Globus pallidus (tissue), 1 donor: ENCODE measurements around the gene BAG1.

ENCODE experiments used
- DNase-seq: peaks from one replicate; pipeline ENCODE4 v3.0.0-alpha.2; 2015; ENCODE audit warnings: low spot score

Gene BAG1

DNA sequence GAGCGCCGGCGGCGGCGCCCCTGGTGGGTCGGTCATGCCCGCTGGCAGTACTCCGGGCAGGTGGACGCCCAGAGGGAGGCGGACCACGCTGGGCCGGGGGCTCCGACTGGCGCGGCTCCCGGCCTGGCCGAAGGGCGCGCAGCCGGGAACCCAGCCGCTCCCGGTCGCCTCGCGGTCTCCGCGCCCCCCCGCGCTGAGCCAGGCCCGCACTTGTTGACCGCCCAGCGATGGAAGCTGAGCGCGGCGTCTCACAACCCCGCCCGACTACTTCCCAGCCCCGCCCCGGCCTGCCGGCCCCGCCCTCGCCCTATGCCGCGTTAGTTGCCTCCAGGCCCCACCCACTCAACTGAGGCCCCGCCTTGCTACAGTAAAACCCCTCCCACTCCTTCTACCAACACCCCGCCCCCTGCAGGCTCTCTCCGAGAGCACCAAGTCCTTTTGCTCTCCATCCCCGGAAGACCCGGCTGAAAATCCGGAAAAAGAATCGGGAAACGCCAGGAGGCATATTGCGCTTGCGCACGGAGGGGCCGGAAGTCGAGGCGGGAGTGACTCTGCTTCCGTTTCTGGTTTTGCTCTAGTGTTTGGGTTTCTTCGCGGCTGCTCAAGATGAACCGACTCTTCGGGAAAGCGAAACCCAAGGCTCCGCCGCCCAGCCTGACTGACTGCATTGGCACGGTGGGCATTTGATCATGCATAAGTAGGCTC, at the start of gene BAG1, which contains the start of gene CHMP5:
BAG1 (minus strand) TSS at position 236 of the 705 bp plus-strand sequence.
CHMP5 (plus strand) TSS at position 577 of the 705 bp plus-strand sequence; CDS start at position 607, 30 bp downstream.
- DNase-seq: peak; percentile 100

DNA sequence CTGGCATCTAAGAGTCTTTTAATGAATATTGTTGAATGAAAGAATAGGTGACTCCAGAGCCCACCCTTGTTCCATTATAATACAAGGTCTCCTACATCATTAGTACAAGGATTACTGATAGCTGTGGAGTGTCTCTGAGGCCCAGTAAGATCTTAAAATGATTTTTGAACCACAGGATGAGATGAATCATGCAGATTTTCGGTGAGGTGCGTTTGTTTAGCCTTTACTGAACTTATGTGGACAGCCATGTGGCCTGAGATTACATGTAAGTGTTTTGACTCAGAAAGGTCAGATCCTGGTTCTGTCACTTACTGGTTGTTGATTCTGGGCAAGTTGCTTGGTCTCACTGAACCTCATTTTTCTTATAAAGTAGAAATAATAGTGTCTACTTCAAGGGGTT, 47.4 kb upstream of the BAG1 start:
- DNase-seq: no peak

DNA sequence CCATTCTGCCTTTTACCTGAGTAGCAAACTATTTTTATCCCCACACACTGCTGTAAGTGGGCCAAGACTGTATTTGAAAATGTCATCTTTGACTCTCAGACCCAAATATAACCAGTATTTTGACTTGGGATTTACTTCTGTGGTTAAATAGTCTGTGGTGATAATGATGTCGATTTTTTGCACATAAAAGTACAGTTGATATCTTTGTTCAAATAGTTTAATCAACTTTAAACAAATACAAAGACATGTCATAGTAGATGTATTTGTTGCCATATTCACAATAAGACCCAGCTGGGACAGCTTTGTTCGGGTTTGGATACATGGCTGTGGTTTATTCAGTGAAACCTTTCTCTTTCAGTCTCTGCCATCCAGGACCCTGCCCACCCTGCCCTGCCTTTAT, 46.2 kb upstream of the BAG1 start:
- DNase-seq: no peak

GRCh38 chr9:33309903-33310302, 45.4 kb upstream of the BAG1 start:
- no peak for DNase-seq

DNA sequence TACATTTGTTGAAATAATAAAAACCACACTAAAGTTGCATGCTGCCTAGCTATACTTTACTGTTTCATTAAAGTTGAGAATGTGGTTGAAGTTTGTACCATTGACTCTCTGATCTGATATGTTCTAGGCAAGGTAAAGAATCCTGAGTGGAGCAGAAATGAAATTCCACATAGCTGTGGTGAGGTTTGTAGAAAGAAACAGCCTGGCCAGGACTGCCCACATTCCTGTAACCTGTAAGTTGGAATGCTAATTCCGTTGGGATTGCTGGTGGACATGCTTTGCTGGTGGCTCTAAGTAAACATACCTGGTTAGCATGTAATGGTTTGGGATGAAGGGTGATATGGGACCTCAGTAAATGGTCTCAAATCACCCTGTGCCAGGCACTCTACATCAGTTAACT, 42.6 kb upstream of the BAG1 start:
- no peak for DNase-seq

DNA sequence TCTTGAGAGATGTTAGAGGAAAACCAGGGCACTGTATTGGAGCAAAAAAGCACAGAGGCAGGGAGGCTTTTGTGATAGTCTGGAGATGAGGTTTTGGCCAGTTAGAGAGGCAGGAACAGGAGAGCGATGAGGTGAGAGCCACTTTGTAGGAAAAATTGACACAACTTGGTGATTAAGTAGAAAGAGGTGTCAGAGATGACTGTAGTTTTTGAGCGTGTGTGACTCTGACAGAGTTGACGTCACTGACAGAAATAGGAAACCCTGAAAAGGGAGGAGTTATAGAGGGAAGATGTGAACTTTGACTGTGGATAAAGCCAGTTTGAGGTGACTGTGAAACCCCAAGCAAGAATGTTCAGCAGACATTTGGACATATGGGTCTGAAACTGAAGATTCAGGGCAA, 41.5 kb upstream of the BAG1 start:
- no peak for DNase-seq

DNA sequence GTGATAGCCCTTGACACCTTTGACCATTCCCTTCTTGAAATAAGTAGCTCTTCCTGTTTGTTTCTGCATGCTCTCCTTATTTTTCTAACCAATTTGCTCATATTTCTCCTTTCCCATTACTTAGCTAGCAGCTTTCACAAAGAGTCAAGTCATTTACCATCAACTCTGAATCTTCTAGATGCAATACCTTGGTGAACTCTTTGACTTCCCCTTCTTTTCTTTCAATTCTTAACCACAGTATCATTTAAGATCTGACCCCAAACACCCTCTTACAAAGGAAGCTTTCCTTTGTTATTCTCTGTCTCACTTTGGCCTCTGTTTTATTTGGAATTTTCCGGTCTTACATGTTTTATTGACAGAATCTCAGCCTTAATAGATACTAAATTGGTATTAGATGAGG, 39.9 kb upstream of the BAG1 start:
- DNase-seq: no peak

GRCh38 chr9:33300546-33300945, 36.0 kb upstream of the BAG1 start:
- no peak for DNase-seq

- DNase-seq: peak; percentile 67
These were observed 32.9 kb upstream of the BAG1 start for GRCh38 chr9:33297432-33297831.

DNA sequence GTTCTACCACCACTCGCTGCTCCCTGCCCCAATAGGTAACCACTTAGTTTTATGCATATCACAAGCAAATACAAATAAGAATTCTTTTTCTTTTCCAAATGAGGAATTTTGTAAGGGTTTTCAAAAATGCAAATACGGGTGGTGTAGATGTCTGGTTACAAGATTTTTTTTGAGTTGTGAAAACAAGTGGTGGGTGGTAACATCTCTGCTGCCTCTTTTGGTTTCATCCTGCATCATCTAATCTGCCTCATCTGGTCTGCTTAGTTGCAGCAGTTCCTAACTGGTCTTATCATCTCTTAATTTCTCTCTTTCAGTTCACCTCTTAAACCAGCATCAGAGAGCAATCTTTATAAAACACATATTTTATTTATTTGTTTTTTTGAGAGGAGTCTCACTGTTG, 31.1 kb upstream of the BAG1 start:
- no peak for DNase-seq

GRCh38 chr9:33294670-33295432, 30.3 kb upstream of the BAG1 start:
- no peak for DNase-seq

DNA sequence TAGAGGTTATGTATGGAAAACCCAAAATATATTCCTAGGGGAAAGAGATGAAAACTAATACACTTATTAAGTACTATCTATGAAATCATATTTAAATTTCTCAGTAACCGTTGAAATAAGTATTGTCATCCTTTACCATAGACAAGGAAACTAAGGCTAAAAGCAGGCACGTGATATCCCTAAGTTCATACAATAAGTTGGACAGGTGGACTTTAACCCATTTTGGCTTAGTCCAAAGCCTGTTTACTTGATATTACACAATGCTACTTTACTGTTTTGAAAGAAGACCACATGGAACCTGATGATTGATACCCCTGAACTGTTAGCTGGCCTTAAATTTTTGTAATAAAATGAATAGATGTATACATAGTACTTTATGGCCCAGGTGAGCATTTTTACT, 29.3 kb upstream of the BAG1 start:
- no peak for DNase-seq

- no peak for DNase-seq
These were observed 27.4 kb upstream of the BAG1 start for GRCh38 chr9:33291901-33292300.

DNA sequence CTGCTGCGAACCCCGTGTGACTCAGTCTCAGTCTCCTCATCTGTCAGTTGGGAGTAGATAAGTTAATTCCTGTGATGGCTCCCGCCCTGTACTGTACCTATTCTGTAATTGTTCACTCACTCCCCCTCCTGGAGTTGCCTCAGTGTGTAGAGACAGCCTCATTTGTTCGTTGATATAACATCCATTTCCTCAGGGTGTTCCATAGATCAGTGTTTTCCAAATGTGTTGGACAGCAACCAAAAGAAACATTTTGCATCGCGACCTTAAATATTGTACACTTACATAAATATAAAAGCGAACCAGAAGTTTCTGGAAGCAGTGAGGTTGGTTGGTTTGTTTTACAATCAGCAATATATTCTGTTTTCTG, 26.5 kb upstream of the BAG1 start:
- no peak for DNase-seq

GRCh38 chr9:33290247-33291030, 25.9 kb upstream of the BAG1 start, which contains the start of gene NFX1:
NFX1 (plus strand) TSS chr9:33290516; CDS start chr9:33290573, 57 bp downstream.
- peak; percentile 95 for DNase-seq

- no peak for DNase-seq
These were observed 25.4 kb upstream of the BAG1 start for GRCh38 chr9:33289936-33290246.

DNA sequence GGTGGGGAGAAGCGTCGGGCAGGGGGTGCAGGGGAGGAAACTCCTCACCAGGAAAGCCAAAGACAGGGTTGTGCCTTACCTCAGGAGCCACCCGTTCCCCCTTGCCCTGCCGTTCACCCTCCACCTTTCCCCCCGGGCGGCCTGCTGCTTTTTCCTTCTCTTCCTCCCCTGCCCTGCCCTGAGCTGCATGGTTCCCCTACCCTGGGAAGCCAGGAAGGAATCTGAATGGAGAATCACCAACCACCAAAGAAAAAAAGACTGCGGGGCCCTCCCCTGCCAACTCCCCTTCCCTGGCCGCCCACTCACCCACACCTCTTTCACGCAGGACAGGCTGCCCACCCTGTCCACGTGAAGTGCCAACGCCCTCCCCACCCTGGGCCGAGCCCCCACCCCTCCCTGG, 25.0 kb upstream of the BAG1 start:
- no peak for DNase-seq

GRCh38 chr9:33288828-33289483, 24.4 kb upstream of the BAG1 start:
- no peak for DNase-seq

- no peak for DNase-seq
These were observed 23.7 kb upstream of the BAG1 start for GRCh38 chr9:33288235-33288634.

- DNase-seq: peak; percentile 72
These were observed 22.6 kb upstream of the BAG1 start for GRCh38 chr9:33287087-33287490.

- DNase-seq: no peak
These were observed 21.0 kb upstream of the BAG1 start for GRCh38 chr9:33285502-33285901.

GRCh38 chr9:33277484-33277883, 13.0 kb upstream of the BAG1 start:
- DNase-seq: no peak
